Cardiac septum (tissue), 1 donor: ENCODE data around the gene GPAT3. TPM values are rescaled to one million over a fixed set of nuclear protein-coding genes. Genes with fewer than 3 reads are reported as not detected.
"Not testable (repeated sequence)": the region's sequence is repeated elsewhere in the genome, so short reads cannot be mapped to it uniquely, and the experiment has no call there.

Experiments used
- DNase-seq: peaks from one replicate; pipeline ENCODE4 v3.0.0-alpha.2; 2020; ENCODE audit warnings: low spot score
- intact Hi-C: fragments of 100-400 bp; cut with DNase I; formaldehyde crosslinking; loops from one replicate; pipeline ENCODE4 v1.14.0; 2022
- total RNA-seq: library from RNA; stranded (reverse); fragmentation: NEBNext Ultra II Directional; extraction: Animal tissue kit (Norgen Biotek cat#: 25700); gene quantifications from one replicate; pipeline ENCODE4 v1.2.1, GENCODE V29; 2021
- donor health status: DM: no; HTN: no; CAD: no.

The GPAT3 gene
- total RNA-seq, 1 donor from 2014 or later, result 38.5 TPM

DNA sequence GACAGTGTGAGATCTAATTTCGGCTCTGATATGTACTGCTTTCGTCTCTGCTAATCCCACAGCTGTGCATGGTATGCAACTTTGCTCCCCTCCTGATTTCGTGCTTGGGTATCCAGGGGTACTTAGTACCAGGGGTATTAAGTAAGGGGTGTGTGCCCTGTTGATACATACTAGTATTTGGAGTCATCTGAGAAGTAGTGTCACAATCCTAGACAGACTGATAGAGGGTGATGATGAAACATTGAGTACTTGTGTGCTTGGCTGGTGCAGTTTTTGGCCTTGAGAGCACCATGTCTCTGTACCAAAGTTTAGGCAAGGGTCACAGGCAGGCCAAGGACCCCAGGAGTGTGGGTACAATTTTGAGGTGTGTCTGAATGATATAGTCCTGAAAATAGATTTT is 10.9 kb downstream of the GPAT3 start:
- DNase-seq, result no peak
- intact Hi-C loops, result no loop called here

DNA sequence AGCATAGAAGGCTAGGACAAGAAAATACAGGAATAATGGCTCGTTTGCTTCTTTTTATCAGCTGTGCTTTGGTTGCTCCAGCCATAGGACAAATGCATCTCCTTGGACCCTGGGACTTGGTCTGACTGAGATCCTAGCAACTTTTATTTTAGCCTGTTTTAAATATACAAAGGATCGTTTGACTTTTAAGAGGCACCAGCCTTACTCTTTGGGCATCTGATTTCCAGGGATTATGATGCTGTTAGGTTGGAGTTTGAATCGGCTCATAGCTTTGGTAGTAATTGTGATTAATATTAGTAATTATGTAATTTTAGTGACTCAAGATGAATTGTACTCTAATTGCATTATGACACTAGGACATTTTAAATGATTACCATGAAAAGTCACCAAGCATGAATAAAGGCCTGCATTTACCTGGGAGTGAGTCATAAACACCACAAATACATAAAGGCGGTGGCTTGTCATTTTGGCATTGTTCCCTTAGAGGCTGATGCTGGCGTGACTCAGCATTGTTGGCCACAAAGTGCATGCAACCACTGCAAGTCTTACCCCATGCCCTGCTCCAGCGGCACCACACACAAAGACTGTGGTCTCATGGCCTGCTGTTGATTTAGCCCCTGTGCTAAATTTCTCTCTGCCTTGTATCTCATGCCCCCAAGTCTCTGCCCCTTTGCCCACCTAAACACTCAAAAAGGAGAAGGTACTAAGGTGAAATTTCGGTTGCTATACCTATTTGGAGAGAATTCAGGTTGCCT is 12.4 kb downstream of the GPAT3 start:
- intact Hi-C loops, result no loop called here
- peak; percentile 86 for DNase-seq

DNA sequence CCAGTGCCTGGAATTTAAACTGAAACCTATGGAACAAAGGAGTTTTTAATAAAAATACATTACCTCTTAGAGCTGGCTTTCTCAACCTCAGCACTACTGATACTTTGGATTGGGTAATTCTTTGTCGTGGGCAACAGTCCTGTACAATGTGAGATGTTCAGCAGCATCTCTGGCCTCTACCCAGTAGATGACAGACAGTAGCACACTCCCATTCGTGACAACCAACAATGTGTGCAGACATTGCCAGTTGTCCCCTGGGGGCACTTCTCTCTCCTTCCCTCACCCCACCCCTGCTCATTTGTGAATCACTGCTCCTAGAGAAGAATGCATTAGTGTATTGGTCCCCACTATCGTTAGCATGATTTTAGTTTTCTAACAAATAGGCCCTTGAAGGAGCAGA is 16.2 kb downstream of the GPAT3 start:
- no peak for DNase-seq
- intact Hi-C loops, result no loop called here

DNA sequence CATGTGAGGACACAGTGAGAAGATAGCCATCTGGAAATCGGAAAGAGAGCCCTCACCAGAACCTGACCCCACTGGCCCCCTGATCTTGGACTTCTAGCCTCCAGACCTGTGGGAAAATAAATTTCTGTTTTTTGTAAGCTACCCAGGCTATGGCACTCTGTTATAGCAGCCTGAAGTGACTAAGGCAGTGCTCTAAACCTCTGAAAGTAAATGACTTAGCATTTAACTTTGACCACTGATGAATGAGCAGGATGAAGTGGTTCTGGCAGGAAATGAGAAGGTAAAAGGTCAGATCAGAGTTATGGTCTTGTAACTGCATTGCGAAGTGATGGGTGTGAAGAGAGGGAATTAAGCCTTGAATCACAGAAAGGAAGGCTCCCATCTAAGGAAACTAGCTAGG is 17.0 kb downstream of the GPAT3 start:
- intact Hi-C loops, result no loop called here
- no peak for DNase-seq

DNA sequence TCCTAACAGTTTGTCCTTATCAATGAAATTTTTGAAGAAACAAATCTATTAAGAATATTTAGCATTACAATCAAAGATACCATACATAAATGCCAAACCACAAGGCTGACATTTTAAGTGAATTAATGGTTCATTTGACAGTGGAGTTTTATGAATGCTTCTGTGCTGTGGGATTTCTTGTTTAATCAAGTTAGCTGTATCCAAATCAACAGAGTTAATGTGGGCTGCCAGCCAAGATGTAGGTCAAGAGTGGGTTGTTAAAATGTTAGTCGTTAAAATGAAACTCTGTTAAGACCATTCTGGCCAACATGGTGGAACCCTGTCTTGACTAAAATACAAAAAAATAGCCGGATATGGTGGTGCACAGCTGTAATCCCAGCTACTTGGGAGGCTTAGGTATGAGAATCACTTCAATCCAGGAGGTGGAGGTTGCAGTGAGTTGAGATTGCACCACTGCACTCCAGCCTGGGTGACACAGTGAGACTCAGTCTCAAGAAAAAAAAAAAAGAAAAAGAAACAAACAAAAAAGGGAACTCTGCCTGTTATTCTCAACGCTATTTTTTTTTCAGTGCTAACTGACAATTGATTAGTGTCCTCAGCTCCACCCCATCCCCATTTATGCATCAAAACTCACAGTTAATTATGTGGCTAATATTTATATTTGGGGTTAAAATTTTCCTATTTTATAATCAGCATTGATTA is 20.2 kb downstream of the GPAT3 start:
- intact Hi-C loops, result no loop called here
- no peak for DNase-seq

DNA sequence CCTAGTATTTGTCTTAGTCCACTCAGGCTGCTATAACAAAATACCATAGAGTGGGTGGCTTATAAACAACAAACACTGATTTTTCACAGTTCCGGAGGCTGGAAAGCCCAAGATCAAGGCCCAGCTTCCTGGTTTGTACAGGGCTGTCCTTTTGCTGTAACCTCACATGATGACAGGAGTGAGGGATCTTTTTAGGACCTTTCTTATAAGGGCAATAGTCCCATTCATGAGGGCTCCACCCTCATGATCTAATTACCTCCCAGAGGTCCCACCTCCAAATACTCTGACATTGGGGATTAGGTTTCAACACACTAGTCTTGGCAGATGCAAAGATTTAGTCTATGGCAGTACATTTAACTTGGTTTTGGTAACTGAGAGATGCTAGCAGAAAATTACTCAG is 20.9 kb downstream of the GPAT3 start:
- intact Hi-C loops, result no loop called here
- DNase-seq, result no peak

DNA sequence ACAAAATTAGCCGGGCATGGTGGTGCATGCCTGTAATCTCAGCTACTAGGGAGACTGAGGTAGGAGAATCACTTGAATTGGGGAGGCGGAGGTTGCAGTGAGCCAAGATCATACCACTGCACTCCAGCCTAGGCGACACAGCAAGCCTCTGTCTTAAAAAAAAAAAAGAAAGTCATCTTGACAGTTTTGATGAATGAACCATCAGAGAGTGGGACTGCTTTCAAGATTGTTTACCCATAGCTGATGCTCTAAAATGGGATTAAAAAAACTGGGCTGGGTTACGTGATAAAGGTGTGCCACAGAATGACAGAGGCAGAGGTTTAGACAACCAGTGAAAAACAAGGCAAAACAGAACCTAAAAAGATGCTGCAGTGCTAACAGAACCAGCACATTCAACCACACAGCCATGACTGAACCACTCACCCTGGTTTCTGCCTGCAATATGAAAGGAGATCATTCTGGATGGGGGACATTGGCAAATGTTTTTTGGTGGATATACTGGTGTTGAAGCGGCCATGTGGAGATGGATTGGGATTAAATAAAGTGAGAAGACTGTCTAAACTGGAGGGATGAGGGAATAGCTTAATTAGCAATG is 22.2 kb downstream of the GPAT3 start:
- intact Hi-C loops, result no loop called here
- no peak for DNase-seq

DNA sequence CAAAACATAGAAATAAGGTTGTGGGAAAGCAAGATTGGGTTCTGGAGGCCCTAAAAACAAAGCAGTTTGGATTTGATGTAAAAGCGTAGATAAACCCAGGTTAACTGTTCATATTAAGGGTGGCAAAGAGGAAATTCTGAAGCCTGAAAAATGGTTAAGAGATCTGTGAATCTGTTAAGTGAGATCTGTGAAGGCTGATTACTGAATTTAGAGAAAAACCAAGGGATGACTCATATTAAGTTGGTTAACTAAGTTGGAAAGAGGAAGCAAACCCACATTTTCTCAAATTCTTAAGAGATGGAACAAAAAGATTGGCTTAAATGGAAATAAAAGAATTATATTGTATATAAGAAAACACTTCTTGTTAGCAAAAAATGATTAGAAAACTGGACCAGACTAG is 22.8 kb downstream of the GPAT3 start:
- intact Hi-C loops, result no loop called here
- DNase-seq, result no peak

DNA sequence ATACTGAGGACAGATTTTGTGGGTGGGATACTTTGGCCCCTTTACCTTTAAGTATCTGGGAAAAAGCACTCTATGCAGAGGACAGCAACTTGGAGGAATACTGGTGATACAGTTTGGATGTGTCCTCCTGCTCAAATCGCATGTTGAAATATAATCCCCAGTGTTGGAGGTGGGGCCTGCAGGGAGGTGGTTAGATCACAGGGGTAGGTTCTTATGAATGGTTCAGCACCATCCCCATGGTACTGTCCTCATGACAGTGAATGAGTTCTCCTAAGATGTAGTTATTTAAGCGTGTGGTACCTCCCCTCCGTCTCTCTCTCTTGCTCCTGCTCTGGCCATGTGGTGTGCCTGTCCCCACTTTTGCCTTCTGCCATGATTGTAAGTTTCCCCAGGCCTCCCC is 24.6 kb downstream of the GPAT3 start:
- DNase-seq, result no peak
- intact Hi-C loops, result no loop called here

DNA sequence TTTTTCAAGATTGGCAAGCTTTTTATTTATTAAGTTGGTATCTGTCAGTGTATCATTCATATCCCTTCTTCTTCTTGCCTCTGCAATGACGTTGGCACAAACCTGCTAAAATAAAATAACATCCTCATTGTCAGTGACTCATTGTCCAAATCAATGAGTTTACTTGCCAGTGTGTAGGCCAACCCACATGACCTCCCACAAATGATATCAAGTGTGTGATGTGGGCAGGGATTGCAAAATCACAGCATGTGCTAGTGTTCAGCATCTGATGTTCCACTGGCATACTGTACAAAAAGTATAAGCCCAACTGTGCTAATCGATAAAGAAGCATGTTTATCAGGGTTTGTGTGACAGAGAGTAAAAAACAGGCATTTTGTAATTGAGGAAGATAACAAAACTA is 25.5 kb downstream of the GPAT3 start:
- intact Hi-C loops, result no loop called here
- no peak for DNase-seq

DNA sequence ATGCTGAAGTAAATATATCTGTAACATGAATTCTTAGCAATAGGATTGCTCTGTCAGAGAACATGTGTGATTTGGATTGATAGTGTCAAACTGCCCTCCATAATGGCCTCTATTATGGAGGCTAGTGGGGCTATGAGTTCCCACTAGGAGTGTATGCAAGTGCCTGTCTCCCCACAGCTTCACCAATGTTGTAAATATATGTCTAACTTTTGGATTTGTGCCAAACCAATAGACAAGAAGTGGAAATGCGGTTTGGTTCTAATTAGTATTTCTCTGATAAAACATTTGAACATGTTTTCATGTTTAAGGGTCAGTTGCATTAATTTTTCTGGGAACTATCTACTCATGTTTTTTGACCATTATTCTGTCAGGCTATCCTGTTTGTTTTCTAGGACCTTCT is 28.1 kb downstream of the GPAT3 start:
- intact Hi-C loops, result no loop called here
- no peak for DNase-seq

DNA sequence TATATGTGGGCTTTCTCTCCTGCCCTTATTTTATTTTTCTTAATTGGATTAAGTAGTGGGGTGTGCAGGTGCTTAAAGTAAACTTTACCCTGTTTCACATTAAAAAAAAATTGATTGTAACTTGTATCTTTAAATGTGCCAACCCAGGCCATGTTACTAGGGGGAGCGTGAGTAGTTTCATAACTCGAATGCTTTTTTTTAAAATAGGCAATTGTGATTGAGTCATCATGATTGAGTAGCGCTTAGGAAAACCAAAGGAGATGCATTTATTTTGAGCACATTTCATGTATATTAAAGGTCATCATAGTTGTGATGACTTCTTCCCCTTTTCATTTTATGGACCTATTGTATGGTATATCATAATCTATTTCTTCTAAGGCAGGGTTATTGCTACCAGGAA is 32.2 kb downstream of the GPAT3 start:
- intact Hi-C loops, result no loop called here
- DNase-seq, result no peak

DNA sequence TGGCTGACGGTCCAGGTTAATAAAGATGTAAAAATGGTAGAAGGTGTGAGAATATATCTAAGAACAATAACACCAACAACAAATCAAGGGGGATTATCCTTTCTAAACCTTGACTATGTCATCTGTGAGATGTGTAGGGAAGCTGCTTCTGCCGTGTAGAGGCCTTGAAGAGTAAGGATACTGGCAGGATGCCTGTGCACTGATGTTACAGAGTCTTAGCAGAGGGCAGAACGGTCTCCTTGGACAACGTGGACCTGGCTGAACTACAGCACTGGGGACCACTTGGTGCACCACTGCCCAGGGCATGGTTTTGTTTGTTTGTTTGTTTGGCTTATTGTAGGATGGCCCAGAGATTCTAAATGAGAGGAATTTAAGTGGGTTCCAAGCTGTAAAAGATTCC is 33.5 kb downstream of the GPAT3 start:
- DNase-seq, result no peak
- intact Hi-C loops, result no loop called here

DNA sequence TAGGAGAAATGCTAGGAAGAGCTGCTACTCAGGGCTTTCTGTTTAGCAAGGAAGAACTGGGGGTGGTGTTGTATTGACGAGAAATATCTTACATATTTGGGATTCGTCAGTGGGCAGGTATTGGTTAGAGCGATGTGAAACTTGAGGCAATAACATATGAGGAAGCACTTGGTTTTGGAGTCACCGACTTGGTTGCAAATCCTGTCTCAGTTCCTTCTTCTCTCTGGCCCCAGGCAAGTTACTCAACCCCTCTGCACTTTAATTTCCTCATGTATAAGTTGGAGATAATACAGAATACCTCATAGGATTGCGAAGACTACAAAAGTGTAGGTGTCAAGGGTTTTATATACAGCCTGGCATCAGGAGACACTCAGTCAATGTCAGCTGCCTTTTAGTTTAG is 34.1 kb downstream of the GPAT3 start:
- intact Hi-C loops, result no loop called here

DNA sequence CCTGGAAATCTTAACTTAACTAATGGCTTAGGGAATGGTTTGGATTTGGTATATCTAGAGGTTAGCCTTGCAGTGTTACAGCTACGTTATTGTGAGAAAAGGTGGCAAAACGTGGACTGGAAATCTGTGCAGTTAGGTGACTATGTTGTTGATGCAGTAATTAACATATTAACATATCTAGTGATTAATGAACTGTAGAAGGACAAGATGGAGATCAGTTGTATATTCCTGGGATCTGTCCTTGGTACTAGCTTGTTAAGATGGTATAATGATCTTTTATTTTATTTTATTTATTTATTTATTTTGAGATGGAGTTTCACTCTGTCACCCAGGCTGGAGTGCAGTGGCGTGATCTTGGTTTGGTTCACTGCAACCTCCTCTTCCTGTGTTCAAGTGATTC is 36.9 kb downstream of the GPAT3 start:
- no peak for DNase-seq
- intact Hi-C loops, result no loop called here

More for the DNA sequence above, 34.1 kb downstream of the GPAT3 start:
- no peak for DNase-seq

DNA sequence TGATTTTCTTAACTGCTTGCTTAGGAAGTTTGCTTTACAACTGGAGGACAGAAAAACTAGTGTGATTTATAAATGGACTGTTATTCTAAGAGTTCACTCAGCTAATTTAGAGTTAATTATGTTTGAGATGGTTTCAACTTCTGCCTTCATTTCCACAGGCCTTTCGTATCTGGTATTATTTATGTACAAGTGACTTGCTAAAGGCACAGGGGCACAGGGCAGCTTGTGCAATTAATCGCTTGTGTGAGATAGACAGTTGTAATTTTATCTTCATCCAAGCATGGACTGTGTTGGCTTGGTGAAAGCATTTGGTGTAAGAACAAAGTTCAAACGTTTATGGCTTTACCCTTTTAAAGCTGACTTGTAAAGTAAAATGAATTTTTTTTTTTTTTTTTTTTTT is 38.3 kb downstream of the GPAT3 start:
- DNase-seq, result no peak
- intact Hi-C loops, result no loop called here

DNA sequence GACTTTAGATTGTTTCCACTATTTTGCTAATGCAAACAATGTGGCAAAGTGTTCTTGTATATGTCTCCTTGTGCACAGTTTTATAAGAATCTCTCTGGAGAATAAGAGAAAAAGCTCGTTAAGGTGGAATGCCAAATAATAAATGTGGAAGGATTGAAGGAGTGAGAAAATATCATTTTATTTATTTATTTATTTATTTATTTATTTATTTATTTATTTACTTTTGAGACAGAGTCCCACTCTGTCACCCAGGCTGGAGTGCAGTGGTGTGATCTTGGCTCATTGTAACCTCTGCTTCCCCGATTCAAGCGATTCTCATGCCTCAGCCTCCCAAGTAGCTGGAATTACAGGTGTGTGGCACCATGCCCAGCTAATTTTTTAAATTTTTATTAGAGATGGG is 40.3 kb downstream of the GPAT3 start:
- DNase-seq, intact Hi-C loops: not testable (repeated sequence)

DNA sequence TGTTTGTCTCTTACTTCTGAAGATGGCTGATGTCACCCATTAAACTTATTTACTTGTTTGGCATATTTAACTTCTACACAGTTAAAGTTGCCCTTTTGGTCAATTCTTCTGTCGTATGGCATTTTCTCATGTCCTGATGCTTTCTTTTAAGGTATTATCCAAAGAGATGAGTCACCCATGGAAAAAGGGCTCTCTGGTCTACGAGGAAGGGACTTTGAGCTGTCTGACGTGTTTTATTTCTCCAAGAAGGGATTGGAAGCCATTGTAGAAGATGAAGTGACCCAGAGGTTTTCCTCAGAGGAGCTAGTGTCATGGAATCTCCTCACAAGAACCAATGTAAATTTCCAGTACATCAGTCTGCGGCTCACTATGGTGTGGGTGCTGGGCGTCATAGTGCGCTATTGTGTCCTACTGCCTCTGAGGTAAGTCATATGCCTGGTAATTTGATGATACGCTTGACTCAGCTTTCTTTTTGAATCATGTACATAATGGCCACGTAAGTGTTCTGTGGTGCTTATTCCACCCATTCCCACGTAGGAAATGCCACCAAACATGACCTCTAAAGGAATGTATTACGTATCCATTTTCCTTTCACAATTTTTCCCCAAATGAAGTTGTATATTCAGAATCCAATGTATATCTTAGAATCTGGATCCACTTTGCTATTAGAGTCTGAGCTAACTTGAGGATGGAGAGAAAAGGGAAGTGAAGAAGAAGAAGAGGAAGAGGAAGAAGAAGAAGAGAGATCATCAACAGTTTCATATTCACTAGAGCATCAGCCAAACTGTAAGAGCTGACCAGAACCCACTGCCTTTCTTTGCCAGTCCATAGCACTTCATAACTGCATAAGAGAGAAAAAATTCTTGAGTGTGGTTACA is 45.7 kb downstream of the GPAT3 start:
- DNase-seq, result no peak
- intact Hi-C loops, result loop anchor here (2.0 to 5.0 kb wide), 3 partner anchors 36 to 51 kb away; no protein-coding TSS in a partner anchor

DNA sequence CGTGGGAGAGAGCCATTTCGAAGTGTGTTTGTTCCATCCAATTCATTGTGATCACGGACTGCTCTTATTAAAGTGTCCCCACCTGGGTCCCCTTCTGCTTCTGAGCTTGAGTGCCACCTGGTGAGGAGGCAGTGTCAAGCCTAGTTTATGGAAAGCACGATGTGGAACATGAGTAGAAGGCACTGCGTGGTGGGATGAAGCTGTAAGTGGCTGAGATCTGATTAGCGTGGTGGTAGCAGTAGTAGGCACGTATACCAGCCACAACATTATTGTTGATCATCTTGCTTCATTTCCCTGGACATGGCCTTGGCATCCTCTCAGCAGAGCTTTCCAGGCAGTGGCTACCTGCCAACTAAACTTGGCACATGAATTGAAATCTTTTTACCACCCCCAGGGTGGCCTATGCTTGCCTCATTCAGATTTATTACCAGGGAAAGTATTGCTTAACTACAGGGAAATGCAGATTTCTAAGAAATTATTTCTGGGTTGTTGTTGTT is 46.4 kb downstream of the GPAT3 start:
- DNase-seq, result no peak
- intact Hi-C loops, result loop anchor here (2.0 to 5.0 kb wide), 3 partner anchors 35 to 50 kb away; no protein-coding TSS in a partner anchor

DNA sequence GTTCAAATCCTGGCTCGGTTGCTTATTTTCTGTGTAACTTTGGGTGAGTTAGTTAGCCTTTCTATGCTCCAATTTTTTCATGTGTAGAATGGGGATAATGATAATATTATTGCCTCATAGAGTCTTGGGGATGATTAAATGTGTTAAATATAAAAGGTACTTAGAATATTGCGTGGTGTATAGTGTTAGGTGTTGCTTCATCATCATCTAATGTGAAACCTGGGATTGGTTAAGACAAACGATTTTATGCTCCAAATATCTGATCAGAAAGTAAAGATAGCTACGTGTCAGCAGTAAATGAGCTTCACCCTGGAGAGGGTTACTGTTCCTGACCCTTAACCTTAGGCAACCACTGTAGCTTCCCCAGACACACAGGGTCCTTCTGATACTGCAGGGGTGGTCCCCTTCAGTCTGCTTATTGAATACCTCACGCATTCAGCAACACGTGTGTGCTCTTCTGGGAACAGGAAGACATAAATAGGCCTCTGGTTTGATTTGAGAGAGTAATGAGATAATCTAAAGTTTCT is 50.1 kb downstream of the GPAT3 start:
- intact Hi-C loops, result no loop called here
- no peak for DNase-seq
